KMS-11 (cell line): Measurements from ENCODE around the gene FILIP1.

ENCODE experiments used
- H2AFZ ChIP-seq: fragments of 200-600 bp; sonication (generic); 2 replicates; pipeline ENCODE4 v1.6.1; 2016; ENCODE audit warnings: antibody characterized with exemption, mixed run types, low read depth
- H3K27ac ChIP-seq: fragments of 200-600 bp; sonication (generic); 2 replicates; pipeline ENCODE4 v1.6.1; 2016; ENCODE audit warnings: mild to moderate bottlenecking, mixed run types
- H3K27me3 ChIP-seq: fragments of 200-600 bp; sonication (generic); 2 replicates; pipeline ENCODE4 v1.6.1; 2017; ENCODE audit warnings: mild to moderate bottlenecking, low read depth, mixed run types, moderate library complexity; ENCODE audit not compliant: insufficient read depth
- H3K36me3 ChIP-seq: fragments of 200-600 bp; sonication (generic); 2 replicates; pipeline ENCODE4 v1.6.1; 2017; ENCODE audit warnings: mild to moderate bottlenecking, mixed run types; ENCODE audit not compliant: insufficient read depth
- H3K4me1 ChIP-seq: fragments of 200-600 bp; sonication (generic); 2 replicates; pipeline ENCODE4 v1.6.1; 2016; ENCODE audit warnings: mild to moderate bottlenecking, low read depth, mixed run types; ENCODE audit not compliant: poor library complexity, severe bottlenecking
- H3K4me2 ChIP-seq: fragments of 200-600 bp; sonication (generic); 2 replicates; pipeline ENCODE4 v1.7.0; 2016; ENCODE audit warnings: mild to moderate bottlenecking, mixed run types
- H3K4me3 ChIP-seq: fragments of 200-600 bp; sonication (generic); IDR thresholded peaks from 2 replicates; pipeline ENCODE4 v1.6.1; 2017; ENCODE audit warnings: low read depth, low read length, mixed read lengths; ENCODE audit not compliant: insufficient read depth
- H3K79me2 ChIP-seq: fragments of 200-600 bp; sonication (generic); 2 replicates; pipeline ENCODE4 v1.6.1; 2016; ENCODE audit warnings: low read depth, mixed run types; ENCODE audit not compliant: insufficient read depth
- H3K9ac ChIP-seq: fragments of 200-600 bp; sonication (generic); 2 replicates; pipeline ENCODE4 v1.6.1; 2016; ENCODE audit warnings: mild to moderate bottlenecking, mixed run types
- H4K20me1 ChIP-seq: fragments of 200-600 bp; sonication (generic); 2 replicates; pipeline ENCODE4 v1.6.1; 2016; ENCODE audit warnings: mild to moderate bottlenecking, mixed run types; ENCODE audit not compliant: insufficient read depth
- TF ChIP-seq, protein P1 (sequence below): fragments of 200-600 bp; sonication (generic); conservative IDR thresholded peaks from 2 replicates; pipeline ENCODE4 v1.6.1; 2017; ENCODE audit warnings: low read depth, mild to moderate bottlenecking, antibody characterized with exemption, low read length, moderate library complexity, mixed read lengths

The FILIP1 gene

GRCh38 chr6:75525682-75526081, 32.1 kb upstream of the FILIP1 start:
- H3K27ac ChIP-seq, result no peak overlapping the region
- TF ChIP-seq, protein P1, sequence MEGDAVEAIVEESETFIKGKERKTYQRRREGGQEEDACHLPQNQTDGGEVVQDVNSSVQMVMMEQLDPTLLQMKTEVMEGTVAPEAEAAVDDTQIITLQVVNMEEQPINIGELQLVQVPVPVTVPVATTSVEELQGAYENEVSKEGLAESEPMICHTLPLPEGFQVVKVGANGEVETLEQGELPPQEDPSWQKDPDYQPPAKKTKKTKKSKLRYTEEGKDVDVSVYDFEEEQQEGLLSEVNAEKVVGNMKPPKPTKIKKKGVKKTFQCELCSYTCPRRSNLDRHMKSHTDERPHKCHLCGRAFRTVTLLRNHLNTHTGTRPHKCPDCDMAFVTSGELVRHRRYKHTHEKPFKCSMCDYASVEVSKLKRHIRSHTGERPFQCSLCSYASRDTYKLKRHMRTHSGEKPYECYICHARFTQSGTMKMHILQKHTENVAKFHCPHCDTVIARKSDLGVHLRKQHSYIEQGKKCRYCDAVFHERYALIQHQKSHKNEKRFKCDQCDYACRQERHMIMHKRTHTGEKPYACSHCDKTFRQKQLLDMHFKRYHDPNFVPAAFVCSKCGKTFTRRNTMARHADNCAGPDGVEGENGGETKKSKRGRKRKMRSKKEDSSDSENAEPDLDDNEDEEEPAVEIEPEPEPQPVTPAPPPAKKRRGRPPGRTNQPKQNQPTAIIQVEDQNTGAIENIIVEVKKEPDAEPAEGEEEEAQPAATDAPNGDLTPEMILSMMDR, result no peak
- no peak overlapping the region for H3K4me3 ChIP-seq
- no peaks in the 10 kb centered on the region for H3K4me1 ChIP-seq
- H3K27me3 ChIP-seq, result no peaks in the 10 kb centered on the region
- no peaks in the 10 kb centered on the region for H3K36me3 ChIP-seq
- no peaks in the 10 kb centered on the region for H3K79me2 ChIP-seq
- H2AFZ ChIP-seq, result no peak overlapping the region
- H3K9ac ChIP-seq, result no peak overlapping the region
- no peak overlapping the region for H3K4me2 ChIP-seq
- no peaks in the 10 kb centered on the region for H4K20me1 ChIP-seq

- Histone ChIP-seq H4K20me1 (no peaks in the 10 kb centered on the region), H2AFZ (no peak overlapping the region), H3K4me2 (no peak overlapping the region), H3K4me1 (no peaks in the 10 kb centered on the region), H3K4me3 (no peak overlapping the region), H3K27ac (no peak overlapping the region), H3K36me3 (no peaks in the 10 kb centered on the region), H3K9ac (no peak overlapping the region), H3K27me3 (no peaks in the 10 kb centered on the region), H3K79me2 (no peaks in the 10 kb centered on the region)
- TF ChIP-seq, protein P1, result no peak
Observed at GRCh38 chr6:75524322-75524972, 30.8 kb upstream of the FILIP1 start.

GRCh38 chr6:75516757-75517156, 23.2 kb upstream of the FILIP1 start:
- TF ChIP-seq, protein P1, result no peak
- no peaks in the 10 kb centered on the region for H4K20me1 ChIP-seq
- H3K36me3 ChIP-seq, result no peaks in the 10 kb centered on the region
- H3K9ac ChIP-seq, result no peak overlapping the region
- no peak overlapping the region for H3K27ac ChIP-seq
- no peaks in the 10 kb centered on the region for H3K27me3 ChIP-seq
- no peaks in the 10 kb centered on the region for H3K4me1 ChIP-seq
- no peak overlapping the region for H3K4me3 ChIP-seq
- no peak overlapping the region for H2AFZ ChIP-seq
- no peak overlapping the region for H3K4me2 ChIP-seq
- H3K79me2 ChIP-seq, result no peaks in the 10 kb centered on the region

DNA sequence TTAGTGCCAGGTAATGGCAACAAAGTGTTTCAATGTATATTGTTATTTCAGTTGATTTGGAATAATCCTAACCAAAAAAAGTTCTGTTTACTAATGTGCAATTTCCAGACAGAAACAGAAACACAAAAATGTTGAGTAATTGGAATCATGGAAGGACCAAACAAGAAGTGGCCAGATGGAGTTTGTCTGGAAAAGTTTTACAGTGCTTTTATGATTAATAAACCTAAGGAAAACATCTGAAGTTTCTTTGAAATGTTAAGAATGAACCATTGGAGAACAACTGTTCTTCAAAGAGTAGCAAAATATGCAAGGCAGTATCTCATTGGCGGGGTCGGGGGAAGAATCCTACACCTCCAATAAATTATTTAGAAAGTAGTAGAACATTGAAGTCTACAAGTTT, 19.0 kb upstream of the FILIP1 start:
- TF ChIP-seq, protein P1, result no peak
- no peak overlapping the region for H2AFZ ChIP-seq
- no peak overlapping the region for H3K27ac ChIP-seq
- no peaks in the 10 kb centered on the region for H4K20me1 ChIP-seq
- H3K27me3 ChIP-seq, result no peaks in the 10 kb centered on the region
- no peaks in the 10 kb centered on the region for H3K36me3 ChIP-seq
- H3K4me2 ChIP-seq, result no peak overlapping the region
- H3K9ac ChIP-seq, result no peak overlapping the region
- H3K4me1 ChIP-seq, result no peaks in the 10 kb centered on the region
- no peaks in the 10 kb centered on the region for H3K79me2 ChIP-seq
- H3K4me3 ChIP-seq, result no peak overlapping the region
